Stimulated activated CD4-positive, alpha-beta T cell treated with anti-CD3 and anti-CD28 coated beads, Interleukin-1b, Interleukin-23, amount 100 ng/mL, for 24 hours (primary cell): ENCODE results near the gene TDRD5.
"Not testable (repeated sequence)": the region's sequence is repeated elsewhere in the genome, so short reads cannot be mapped to it uniquely, and the experiment has no call there.

Experiments
- DNase-seq, 4 experiments: peaks; one replicate each; pipeline ENCODE4 v3.0.0-alpha.2; 2020; ENCODE audit warnings: low read depth in 4 of 4, low spot score in 1 of 4

TDRD5 gene

GRCh38 chr1:179598631-179599030, 7.0 kb downstream of the TDRD5 start:
- no peak for DNase-seq

- DNase-seq = no peak
These were observed 8.1 kb downstream of the TDRD5 start for GRCh38 chr1:179599623-179600249.

DNA sequence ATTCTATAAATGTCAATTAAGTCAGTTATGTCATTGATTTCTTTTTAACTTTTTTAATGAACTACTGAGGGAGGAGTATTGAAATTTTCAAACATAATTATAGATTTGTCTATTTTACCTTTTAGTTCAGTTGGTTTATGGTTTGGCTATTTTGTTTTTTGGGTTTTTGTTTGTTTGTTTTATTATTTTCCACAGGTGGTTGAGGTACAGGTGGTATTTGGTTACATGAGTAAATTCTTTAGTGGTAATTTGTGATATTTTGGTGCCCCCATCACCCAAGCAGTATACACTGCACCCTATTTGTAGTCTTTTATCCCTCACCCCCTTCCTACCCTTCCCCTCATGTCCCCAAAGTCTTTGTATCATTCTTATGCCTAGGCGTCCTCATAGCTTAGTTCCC, 9.5 kb downstream of the TDRD5 start:
- no peak for DNase-seq

GRCh38 chr1:179612361-179612760, 20.7 kb downstream of the TDRD5 start:
- DNase-seq = no peak

DNA sequence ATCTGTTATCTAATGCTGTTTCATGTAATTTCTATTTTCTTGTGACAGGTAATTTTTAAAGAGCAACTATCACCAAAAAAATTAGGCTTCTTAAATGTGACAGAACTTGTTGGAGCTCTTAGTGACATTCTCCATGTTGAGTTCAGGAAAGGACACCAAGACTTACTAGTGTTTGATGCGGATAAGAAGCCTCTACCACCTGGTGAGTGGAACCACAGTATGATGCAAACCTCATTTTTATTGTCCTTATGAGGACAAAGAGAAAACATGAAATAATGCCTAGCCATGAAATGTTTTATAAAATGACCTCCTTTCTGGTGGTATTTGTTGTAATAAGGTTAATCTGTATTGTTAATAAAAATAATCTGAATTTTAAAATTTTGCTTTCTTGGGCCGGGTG, 39.1 kb downstream of the TDRD5 start:
- DNase-seq = no peak

- no peak for DNase-seq
These were observed 41.2 kb downstream of the TDRD5 start for GRCh38 chr1:179632868-179633267.

- no peak for DNase-seq
These were observed 45.7 kb downstream of the TDRD5 start for GRCh38 chr1:179637211-179637860.

DNA sequence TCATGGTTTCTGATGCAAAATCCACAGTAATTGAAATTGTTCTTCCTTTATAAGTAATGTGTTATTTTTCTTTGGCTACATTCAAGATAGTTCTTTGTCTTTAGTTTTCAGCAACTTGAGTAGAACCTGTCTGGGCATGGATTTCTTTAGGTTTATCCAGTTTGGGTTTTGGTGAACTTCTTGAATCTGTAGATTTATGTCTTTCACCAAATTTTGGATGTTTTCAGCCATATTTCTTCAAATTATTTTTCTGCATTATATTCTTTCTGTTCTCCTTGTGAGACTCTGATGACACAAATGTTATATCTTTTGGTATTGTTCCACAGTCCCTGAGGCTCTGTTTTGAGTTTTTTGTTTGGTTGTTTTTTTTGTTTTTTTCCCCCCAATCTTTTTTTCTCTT, 69.4 kb downstream of the TDRD5 start:
- DNase-seq = no peak

DNA sequence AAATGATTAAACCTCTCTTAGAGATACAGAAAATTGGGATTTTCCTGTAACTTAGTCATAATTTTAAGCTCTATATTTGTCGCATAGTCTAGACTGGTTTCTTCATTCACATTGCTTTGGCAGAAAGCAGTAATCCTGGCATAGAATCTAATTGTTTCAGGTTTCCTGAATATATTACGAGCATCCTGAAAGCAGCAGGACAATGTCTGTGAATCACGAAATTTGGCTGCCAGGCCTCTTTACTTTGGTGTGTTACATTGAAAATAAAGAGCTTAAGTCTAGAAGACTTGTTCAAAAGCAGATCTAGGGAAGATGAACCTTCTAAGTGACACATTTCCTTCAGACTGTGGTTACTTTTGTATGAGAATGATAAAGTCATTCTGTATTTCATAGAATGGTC, 72.2 kb downstream of the TDRD5 start:
- no peak for DNase-seq

DNA sequence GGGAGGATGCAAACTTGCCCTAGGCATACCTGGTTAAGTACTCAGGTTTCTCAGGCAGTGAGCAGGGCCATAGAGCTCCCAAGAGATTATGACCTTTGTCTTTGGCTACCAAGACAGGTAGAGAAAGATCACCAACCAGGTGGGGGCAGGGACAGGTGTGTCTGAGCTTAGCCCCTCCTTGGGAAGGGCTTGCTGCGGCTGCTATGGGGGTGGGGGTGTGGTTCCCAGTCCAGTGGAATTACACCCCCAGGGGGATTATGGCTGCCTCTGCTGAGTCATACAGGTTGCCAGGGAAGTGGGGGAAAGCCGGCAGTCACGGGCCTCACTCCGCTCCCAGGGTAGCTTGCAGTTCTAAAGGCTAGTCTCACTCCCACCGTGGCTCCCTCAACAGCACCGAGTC, 86.2 kb downstream of the TDRD5 start:
- no peak for DNase-seq

- DNase-seq = not testable (repeated sequence)
These were observed 102.9 kb downstream of the TDRD5 start for GRCh38 chr1:179694530-179694929.

- no peak for DNase-seq
These were observed 111.4 kb downstream of the TDRD5 start for GRCh38 chr1:179702946-179703539.

- peak; percentile 25 to 56 (median 41) for DNase-seq
These were observed 114.8 kb downstream of the TDRD5 start for GRCh38 chr1:179706339-179706941.

GRCh38 chr1:179707406-179707805, 115.8 kb downstream of the TDRD5 start:
- no peak for DNase-seq

DNA sequence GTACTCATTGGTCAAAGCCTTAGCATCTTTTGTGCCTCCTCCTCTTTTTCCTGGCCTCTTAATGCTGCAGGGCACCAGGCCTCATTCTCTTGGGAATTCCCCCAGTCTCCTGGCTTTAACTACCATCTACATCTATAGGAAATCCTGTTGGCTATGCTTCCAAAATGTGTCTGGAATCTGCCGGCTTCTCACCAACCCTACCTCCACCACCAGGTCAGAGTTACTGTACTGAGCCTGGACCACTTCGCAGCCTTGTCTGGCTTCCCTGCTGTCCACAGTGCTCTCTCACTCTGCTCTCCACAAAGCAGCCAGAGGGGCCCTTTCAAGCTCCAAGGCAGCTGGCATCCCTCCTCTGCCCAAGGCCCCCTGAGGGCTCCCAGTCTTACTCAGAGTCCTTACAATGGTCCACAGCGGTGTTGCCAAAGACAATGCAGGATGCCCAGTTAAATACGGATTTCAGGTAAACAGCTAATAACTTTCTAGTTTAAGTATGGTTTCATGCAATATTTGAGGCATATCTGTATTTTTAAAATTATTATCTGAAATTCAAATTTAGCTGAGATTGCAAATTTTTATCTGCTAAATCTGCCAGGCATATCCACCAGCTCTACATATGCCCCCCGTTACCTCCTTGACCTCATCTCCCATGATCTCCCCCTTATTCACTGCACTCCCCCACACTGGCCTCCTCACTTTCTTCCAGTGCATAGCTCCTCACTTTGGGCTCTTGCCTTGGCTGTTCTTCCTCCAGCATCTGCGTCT, 117.0 kb downstream of the TDRD5 start:
- DNase-seq = no peak

- no peak for DNase-seq
These were observed 118.3 kb downstream of the TDRD5 start for GRCh38 chr1:179709841-179710329.

GRCh38 chr1:179714159-179714558, 122.5 kb downstream of the TDRD5 start:
- no peak for DNase-seq

- no peak for DNase-seq
These were observed 123.0 kb downstream of the TDRD5 start for GRCh38 chr1:179714623-179715022.

DNA sequence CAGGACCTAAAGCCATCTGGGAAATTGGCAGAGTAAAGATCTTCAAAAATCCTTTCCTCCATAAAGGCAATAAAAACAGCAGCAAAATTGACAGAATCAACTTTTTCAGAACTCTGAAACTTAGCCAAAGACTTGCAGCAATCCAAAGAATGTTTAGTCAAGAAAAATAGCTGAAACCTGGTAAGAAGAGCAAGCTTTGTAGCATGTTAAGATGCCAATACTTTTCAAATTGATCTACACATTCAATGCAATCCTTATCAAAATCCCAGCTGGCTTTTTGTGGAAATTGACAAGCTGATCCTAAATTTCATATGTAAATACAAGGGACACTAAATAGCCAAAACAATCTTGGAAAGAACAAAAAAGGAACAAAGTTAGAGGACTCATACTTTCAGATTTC, 127.6 kb downstream of the TDRD5 start:
- DNase-seq = no peak

DNA sequence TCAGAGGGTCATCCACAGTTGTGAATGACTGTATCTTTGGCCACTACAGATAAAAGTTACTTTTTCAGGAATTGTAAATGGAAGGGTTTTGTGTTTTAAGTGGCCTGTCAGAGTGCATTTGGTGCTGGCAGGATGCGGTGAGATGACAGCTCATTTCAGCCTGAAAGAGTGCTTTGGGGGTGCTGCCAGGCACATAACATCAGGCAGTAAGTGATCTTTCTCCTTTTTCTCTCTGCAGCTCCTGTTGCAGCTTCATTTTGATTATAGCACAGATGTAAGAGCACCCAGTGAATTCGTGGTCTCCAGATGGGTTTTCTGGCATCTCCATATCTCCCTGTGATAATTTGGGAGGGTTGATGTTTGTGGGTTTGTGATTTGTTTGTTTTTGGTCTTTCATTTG, 136.6 kb downstream of the TDRD5 start:
- DNase-seq = no peak

- DNase-seq = no peak
These were observed 138.2 kb downstream of the TDRD5 start for GRCh38 chr1:179729881-179730280.
